ENCODE data around the gene RIC8A.

RIC8A gene

GRCh38 chr11:255176-255575 lies 47.7 kb downstream of the RIC8A start:
- Mint-ChIP-seq H3K4me3 (no peak overlapping the region), H3K4me1 (peaks cover 22 to 36% of the 10 kb centered on the region in 2 donors), H3K27me3 (peaks cover 0 to 5% of the 10 kb centered on the region in 2 donors), H3K36me3 (peaks cover 21 to 35% of the 10 kb centered on the region in 2 donors), H3K9me3 (peaks cover 0 to 3% of the 10 kb centered on the region in 2 donors), H3K27ac (no peak overlapping the region)
- no peak for ATAC-seq (replicated peaks)
- no peak for DNase-seq

- peaks cover 0 to 3% of the 10 kb centered on the region in 2 donors for H3K9me3 Mint-ChIP-seq
These were observed 48.3 kb downstream of the RIC8A start for GRCh38 chr11:255816-256215.

DNA sequence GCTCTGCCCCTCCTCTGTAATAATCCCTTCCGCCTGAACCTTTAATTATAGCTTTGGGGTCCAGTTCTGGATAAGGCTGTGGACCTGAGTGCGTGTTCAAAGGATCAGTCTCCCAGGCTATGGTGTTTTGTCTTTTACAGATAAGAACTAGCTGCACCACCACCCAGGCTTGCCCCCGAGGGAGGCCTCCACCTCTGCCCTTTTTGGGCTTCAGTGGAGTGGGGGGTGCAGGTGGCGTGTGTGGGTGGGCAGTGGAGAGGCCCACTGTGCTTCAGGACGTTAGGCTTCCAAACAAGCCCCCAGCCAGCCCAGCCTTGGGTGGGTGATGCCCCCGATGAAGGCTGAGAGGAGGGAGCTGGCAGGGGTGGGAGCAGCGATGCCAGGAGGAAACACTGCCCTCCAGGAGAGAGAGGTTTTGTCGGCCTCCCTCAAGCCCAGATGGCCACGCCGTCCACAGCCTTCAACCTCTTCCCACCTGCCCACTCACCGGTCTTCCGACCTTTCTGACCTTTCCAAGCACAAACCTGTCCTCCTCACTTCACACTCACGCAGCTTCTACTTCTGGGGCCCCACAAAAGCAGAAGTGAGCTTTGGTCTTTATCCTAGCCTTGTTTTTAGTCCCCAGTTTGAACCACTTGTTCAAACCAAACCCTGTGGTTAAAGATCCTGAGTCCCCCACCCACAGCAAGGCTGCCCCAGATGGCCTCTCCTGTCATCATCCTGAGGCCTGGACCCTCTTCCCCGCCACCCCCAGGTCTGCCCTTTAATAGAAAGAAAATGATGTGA lies 49.6 kb downstream of the RIC8A start:
- peak overlapping the region; percentile 15 for H3K27ac Mint-ChIP-seq
- peaks cover 26 to 40% of the 10 kb centered on the region in 2 donors for H3K4me1 Mint-ChIP-seq
- peaks cover 1 to 3% of the 10 kb centered on the region in 2 donors for H3K9me3 Mint-ChIP-seq
- peaks cover 16 to 19% of the 10 kb centered on the region in 2 donors for H3K36me3 Mint-ChIP-seq
- peak; percentile 90 for ATAC-seq (replicated peaks)
- H3K4me3 Mint-ChIP-seq, result peak overlapping the region; percentile 5 to 11
- DNase-seq, result peak; percentile 51
- peaks cover 0 to 5% of the 10 kb centered on the region in 2 donors for H3K27me3 Mint-ChIP-seq

More at GRCh38 chr11:255816-256215, 48.3 kb downstream of the RIC8A start:
- ATAC-seq (replicated peaks) (no peak), DNase-seq (no peak)
- Mint-ChIP-seq H3K4me3 (peak overlapping the region in 1 of 2 donors; percentile 30), H3K27me3 (peaks cover 0 to 5% of the 10 kb centered on the region in 2 donors), H3K4me1 (peaks cover 21 to 36% of the 10 kb centered on the region in 2 donors), H3K36me3 (peaks cover 21 to 30% of the 10 kb centered on the region in 2 donors), H3K27ac (peak overlapping the region; percentile 28)

GRCh38 chr11:257766-258493 lies 50.4 kb downstream of the RIC8A start:
- Mint-ChIP-seq H3K27ac (peak overlapping the region; percentile 79), H3K36me3 (peaks cover 10 to 11% of the 10 kb centered on the region in 2 donors), H3K4me1 (peaks cover 27 to 48% of the 10 kb centered on the region in 2 donors), H3K27me3 (peaks cover 0 to 5% of the 10 kb centered on the region in 2 donors), H3K9me3 (peaks cover 3 to 4% of the 10 kb centered on the region in 2 donors), H3K4me3 (peak overlapping the region; percentile 27 to 64)
- DNase-seq, result no peak
- ATAC-seq (replicated peaks), result peak in 1 of 2 donors; percentile 30

GRCh38 chr11:259413-259812 lies 51.9 kb downstream of the RIC8A start:
- DNase-seq (no peak), ATAC-seq (replicated peaks) (no peak)
- Mint-ChIP-seq H3K27me3 (peaks cover 0 to 5% of the 10 kb centered on the region in 2 donors), H3K9me3 (peaks cover 3 to 4% of the 10 kb centered on the region in 2 donors), H3K4me3 (no peak overlapping the region), H3K4me1 (peaks cover 27 to 50% of the 10 kb centered on the region in 2 donors), H3K36me3 (peaks cover 0 to 3% of the 10 kb centered on the region in 2 donors), H3K27ac (no peak overlapping the region)

GRCh38 chr11:261624-262023 lies 54.1 kb downstream of the RIC8A start:
- H3K4me1 Mint-ChIP-seq, result peaks cover 24 to 39% of the 10 kb centered on the region in 2 donors
- no peaks in the 10 kb centered on the region for H3K36me3 Mint-ChIP-seq
- no peak overlapping the region for H3K27ac Mint-ChIP-seq
- peaks cover 1 to 3% of the 10 kb centered on the region in 2 donors for H3K9me3 Mint-ChIP-seq
- DNase-seq (no peak), ATAC-seq (replicated peaks) (no peak)
- no peak overlapping the region for H3K4me3 Mint-ChIP-seq
- H3K27me3 Mint-ChIP-seq, result peaks cover 0 to 5% of the 10 kb centered on the region in 2 donors
